Measurements from ENCODE around the gene PCSK6.
"Not testable (repeated sequence)": the region's sequence is repeated elsewhere in the genome, so short reads cannot be mapped to it uniquely, and the experiment has no call there.

Gene PCSK6

GRCh38 chr15:101378171-101378755 is 111.2 kb downstream of the PCSK6 start:
- DNase-seq (ENCODE audit: low read depth in 3 of 3) = no peak

GRCh38 chr15:101376615-101377395 is 112.7 kb downstream of the PCSK6 start:
- DNase-seq (ENCODE audit: low read depth in 3 of 3) = no peak

DNA sequence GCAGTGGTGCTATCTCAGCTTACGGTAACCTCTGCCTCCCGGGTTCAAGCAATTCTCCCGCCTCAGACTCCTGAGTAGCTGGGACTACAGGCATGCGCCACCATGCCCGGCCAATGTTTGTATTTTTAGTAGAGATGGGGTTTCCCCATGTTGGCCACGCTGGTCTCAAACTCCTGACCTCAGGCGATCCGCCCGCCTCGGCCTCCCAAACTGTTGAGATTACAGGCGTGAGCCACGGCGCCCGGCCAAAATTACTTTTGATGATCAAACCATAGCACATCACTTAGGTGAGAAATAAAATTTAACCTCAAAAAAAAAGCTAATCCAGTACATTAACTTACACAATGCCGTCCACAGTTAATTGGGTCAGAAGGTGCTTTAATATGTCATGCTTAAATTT is 114.5 kb downstream of the PCSK6 start:
- not testable (repeated sequence) for DNase-seq (ENCODE audit: low read depth in 3 of 3)

GRCh38 chr15:101374326-101374725 is 115.2 kb downstream of the PCSK6 start:
- no peak for DNase-seq (ENCODE audit: low read depth in 3 of 3)

DNA sequence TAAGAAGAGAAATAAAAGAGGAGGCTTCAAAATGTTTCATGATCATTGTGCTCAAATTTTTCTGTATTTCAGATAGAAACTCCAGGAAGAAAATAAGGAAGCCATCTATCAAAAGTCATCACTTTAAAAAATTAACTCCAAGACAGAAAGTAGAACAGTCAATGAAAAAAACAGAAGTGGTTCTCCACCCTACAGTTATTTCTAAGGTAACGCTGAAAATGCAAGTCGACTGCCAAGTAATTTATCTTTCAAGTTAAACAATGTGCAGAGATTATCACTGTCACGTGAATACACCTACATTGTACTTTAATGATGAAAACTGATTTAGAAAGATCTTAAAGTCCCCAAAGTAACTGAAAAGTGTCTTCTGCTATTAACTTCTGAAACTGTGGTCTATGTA is 115.9 kb downstream of the PCSK6 start:
- DNase-seq (ENCODE audit: low read depth in 3 of 3) = no peak

DNA sequence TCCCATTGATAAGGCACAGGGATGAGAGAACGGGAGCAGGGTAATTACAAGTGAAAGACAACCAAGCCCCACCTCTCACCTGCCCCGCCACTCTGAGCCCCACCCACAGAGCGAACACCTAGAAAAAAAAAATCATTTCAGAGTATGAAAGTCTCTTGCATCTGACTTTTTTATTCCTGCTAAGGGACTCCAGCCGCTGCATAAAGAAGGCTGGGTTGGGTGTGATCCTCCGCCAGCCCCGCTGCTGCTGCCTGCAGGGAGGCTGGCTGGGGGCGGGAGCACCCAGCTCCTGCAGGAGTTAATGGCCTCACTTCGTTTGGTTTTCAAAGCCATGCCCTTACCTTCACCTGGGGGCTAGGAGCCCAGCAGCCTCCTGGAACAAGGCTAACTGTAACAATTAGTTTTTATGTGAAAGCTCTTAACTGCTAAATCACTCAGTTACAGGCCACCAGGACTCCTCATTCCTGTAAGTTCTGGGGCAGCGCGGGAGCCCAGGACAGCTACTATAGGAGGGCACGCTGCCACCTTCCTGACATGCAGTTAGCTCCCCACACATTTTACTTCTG is 116.5 kb downstream of the PCSK6 start:
- no peak for DNase-seq (ENCODE audit: low read depth in 3 of 3)

DNA sequence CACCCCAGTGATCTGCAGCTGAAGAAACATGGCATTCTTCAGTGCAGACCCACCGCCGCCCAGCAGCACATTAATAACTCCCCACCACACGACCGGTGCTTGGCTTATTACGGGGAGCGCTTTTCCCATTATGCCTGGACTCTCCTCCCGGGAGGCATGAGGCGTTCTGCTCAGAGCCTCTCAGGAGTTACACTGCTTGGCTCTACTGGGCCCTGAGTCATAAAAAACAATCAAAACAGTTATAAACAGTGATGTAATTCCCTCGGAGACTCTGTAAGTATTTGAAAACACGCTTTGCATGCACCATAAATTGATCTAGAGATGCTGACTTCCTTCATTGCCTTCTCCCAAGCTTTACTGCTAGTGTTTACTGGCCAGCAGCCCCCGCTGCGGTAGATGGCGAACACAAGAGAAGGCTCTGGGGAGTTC is 117.3 kb downstream of the PCSK6 start:
- no peak for DNase-seq (ENCODE audit: low read depth in 3 of 3)

DNA sequence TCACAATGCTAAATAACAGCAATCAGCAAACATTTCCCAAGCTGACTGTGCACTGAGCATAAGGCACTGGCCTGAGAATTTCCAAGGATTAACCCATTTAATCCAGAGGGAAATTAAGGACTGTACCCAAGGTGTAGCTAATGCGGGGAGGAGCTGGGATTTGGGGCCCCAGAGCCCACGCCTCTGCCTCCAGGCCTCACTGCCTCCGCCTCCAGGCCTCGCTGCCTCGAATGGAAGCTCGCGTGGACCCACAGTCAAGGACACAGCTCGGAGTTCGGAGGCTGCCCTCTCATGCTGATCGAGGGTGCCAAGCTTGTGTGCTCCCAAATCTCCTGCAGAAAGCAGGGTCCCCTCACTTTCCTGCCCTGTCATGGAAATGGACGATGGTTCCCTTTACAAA is 118.0 kb downstream of the PCSK6 start:
- DNase-seq (ENCODE audit: low read depth in 3 of 3) = no peak

DNA sequence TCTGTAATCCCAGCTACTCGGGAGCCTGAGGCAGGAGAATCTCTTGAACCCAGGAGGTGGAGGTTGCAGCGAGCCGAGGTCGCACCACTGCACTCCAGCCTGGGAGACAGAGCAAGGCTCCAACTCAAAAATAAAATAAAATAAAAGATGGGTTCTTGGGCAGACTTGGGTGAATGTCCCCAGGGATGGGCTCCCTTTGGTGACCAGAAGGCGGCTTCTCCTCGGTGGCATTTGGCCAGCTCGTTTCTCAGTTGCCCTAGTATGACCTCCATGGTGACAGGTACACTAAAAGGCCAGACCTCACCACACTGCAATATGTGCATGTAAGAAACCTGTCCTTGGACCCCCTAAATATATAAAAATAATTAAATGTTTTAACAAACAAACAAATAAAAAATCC is 118.4 kb downstream of the PCSK6 start:
- DNase-seq (ENCODE audit: low read depth in 3 of 3) = no peak

GRCh38 chr15:101370330-101371024 is 119.0 kb downstream of the PCSK6 start:
- no peak for DNase-seq (ENCODE audit: low read depth in 3 of 3)

GRCh38 chr15:101369676-101370075 is 119.8 kb downstream of the PCSK6 start:
- no peak for DNase-seq (ENCODE audit: low read depth in 3 of 3)

- no peak for DNase-seq (ENCODE audit: low read depth in 3 of 3)
Observed at GRCh38 chr15:101368861-101369642, 120.5 kb downstream of the PCSK6 start.

GRCh38 chr15:101368086-101368780 is 121.3 kb downstream of the PCSK6 start:
- DNase-seq (ENCODE audit: low read depth in 3 of 3) = no peak

DNA sequence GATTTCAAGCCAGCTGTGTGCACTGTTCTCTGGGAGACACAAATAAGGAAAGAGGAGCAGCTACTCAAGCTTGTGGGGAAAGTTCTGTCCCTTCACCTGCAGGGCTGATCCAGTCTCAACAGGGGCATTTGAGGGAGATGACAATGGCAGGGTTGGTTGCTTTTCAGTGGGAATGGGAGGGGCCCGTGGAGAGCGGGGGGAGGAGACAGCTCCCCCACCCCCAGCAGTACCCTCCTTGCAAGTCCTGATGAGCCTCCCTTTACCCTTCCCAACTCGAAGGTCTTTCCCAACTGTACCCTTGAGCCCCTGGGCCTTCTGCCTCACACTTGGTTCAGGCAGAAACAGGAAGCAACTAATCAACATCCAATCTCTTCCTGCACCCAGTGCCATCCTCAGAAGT is 122.7 kb downstream of the PCSK6 start:
- DNase-seq (ENCODE audit: low read depth in 3 of 3) = no peak

DNA sequence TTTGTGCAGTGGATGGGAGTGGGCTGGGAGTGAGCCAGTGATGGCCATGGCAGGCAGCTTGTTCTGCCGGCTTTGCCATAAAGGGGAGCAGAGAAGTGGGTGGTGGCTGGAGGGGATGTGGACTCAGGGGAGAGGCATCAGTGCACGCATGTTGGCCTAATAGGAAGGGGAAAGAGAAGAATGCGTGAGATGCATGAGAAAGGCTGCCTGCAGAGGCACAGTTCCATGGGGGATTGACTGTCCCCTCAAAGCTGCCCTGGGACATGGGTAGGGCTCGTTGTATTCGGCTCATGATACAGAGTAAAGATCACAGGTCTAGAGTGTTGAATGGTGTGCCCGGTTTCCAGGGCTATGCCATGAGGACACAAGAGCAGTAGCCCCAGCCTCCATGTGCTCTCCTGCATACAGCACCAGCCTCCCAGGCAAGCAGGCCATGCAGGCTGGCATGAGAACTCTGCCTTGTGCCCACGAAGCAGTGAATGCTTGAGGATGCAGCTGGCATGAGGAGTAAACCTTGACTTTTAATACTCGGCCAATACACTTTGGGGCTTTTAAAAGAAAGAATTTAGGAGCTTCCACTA is 126.4 kb downstream of the PCSK6 start:
- DNase-seq (ENCODE audit: low read depth in 3 of 3) = no peak

GRCh38 chr15:101362359-101362758 is 127.1 kb downstream of the PCSK6 start:
- no peak for DNase-seq (ENCODE audit: low read depth in 3 of 3)

DNA sequence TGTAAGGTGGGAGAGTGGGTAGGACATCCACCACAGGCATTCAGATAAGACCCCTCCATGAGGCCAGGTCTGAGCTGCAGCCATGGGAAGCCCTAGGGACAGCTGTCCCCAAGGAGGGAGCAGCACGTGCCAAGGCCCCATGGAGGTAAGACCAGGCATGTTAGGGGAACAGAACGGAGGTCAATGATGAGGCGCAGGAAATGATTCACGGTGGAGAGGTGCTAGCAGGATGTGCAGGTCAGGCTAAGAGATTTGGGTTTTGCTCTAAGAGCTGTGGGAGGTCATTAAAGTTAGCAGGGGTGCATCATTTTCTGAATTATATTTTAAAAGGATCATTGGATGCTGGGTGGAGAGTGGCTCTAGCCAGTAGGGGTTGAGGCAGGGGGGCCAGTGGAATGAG is 128.1 kb downstream of the PCSK6 start:
- no peak for DNase-seq (ENCODE audit: low read depth in 3 of 3)

- no peak for DNase-seq (ENCODE audit: low read depth in 3 of 3)
Observed at GRCh38 chr15:101359365-101359947, 130.1 kb downstream of the PCSK6 start.

DNA sequence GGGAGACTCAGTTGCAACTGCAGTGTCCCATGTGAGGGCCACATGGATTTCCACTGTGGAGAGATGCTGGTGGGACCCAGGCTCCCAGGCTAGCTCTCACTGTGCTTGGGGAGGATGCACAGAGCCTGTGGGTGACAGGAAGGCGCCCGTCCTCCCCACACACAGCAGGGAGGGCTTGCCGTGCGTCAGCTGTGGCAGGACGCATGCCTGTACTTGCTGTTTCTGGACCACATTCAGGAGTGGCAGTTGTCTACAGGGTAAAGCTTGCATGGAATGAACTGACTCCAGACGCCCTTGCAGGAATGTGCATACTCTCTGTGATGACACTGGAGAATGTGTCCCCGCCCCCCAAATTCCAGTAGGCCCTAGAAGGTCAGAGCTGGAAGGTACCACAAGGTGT is 130.6 kb downstream of the PCSK6 start:
- no peak for DNase-seq (ENCODE audit: low read depth in 3 of 3)

DNA sequence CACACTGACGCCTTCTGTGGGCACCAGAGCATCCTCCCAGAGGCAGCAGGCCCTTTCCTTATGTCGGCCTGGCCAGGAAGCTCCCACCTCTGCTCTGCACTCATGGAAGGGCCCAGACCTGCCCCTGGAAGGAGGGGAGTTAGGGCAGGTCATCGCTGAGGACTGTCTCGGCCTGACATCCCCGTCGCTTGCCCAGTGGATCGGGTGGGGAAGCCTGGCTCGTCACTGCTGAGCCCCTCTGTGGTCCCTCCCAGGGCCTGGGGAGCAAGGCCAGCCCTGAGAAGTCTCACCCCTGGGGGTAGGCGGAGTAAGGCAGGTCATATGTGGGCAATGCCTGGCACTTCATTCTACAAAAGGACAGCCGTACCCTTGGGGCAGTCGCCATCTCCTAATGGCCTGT is 131.6 kb downstream of the PCSK6 start:
- DNase-seq (ENCODE audit: low read depth in 3 of 3) = no peak

- DNase-seq (ENCODE audit: low read depth in 3 of 3) = no peak
Observed at GRCh38 chr15:101357333-101357732, 132.2 kb downstream of the PCSK6 start.
